ENCODE data around the gene SBF2.

The SBF2 gene

DNA sequence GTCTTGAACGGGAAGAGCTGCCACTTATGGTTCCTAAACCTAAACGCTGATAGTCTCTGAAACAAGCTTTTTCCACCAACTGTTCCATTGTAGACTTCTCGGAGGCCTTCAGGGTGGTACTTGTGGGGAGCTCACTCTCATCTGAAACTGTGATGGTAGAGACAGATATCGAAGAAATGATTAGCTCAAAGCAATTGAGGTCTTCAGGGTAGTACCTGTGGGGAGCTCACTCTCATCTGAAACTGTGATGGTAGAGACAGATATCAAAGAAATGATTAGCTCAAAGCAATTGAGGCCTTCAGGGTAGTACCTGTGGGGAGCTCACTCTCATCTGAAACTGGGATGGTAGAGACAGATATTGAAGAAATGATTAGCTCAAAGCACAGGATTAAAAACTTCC lies 454.5 kb downstream of the SBF2 start:
- DNase-seq: no peak

DNA sequence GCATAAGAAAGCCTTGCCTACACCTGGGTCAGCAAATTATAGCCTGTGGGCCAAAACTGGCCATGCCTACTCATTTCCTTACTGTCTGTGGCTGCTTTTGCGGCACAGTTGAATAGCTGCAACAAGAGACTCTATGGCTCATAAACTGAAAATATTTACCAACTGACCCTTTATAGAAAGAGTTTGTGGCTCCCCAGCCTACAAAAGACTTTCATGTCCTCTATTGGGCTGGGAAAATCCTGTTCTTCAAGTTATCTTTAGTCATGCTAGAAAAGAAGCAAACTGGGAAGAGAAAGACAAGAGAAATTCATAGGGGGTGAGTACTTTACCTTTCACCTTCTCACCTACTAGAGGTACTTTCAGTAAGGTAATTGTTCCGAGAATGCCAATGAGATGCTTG lies 455.1 kb downstream of the SBF2 start:
- no peak for DNase-seq

DNA sequence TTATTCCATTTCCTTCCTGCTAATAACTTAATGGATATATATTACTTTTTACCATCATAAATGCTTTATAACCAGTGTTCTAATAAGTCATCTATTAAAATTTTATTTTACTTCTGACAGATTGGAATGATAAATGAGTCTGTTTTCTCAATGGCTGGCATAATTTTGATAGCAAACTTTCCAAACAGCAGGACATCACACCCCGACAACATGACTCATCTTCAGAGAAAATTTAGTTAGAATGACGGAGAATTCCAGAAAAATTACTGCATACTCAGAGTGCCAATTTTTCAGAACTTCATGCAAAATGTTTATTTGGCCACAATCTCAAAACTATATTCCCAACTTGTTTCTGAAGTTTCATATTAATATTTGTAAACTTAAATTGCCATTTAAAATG lies 455.8 kb downstream of the SBF2 start:
- no peak for DNase-seq

DNA sequence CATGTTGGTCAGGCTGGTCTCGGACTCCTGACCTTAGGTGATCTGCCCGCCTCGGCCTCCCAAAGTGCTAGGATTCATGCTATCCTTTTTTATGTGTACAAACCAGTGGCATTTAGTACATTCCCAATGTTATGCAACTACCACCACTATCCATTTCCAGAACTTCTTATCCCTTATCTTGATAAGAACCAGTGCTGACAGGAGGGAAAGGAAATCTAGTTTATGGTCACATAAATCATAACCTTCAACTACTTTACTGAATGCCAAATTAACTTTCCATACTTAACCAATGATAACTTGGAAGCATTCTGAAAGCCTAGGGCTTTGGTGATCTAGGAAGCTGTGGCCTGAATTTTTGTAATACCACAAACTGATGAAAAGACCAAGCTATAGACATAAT lies 459.7 kb downstream of the SBF2 start:
- no peak for DNase-seq

DNA sequence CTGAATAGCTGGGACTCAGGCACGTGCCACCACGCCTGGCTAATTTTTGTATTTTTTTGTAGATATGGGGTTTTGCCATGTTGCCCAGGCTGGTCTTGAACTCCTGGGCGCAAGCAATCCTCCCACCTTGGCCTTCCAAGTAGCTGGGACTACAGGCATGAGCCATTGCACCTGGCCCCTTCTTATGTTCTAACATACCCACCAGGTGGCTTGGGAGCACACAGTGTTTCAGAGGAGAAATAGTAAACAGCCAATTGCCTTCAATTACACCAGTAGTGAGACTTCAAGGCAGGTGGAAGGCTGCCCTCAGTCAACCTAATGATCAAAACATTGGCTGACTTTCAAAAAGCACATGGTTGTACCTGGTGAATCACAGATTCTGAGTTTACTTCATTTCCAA lies 462.9 kb downstream of the SBF2 start:
- no peak for DNase-seq

DNA sequence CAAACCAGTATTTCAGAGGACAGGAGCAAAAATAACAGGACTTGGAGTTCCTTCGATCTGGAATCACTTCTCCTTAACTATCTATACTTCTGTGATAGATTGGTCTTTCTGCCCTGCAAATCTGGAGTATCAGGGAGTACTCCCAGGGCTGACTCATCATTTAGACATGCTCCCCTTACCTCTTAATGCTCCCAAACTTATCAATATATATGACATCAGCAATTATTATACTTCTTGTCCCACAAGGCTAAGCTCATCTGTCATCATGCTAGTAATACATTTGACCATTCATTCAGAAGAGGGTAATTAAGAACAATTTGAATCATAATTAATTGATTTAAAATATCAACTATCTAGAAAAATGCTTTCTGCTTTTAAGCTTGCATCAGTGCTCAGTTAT lies 466.3 kb downstream of the SBF2 start:
- DNase-seq: no peak

DNA sequence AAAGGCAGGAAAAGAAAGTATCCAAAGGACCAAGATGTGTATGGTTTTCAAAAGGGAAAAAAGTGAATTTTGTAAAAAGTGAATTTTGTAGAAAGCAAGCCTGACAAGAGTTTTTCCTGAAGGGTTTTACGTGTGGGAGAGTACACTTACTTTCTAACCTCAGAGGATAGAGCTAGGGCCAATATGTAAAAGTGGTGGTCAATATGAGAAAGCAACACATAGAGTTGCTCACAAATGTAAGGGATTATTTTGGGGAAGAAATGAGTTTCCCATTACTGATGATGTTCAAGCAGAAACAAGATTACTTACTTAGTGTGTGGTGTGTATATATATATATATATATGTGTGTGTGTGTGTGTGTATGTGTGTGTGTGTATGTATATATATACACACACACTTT lies 467.6 kb downstream of the SBF2 start:
- DNase-seq: no peak

DNA sequence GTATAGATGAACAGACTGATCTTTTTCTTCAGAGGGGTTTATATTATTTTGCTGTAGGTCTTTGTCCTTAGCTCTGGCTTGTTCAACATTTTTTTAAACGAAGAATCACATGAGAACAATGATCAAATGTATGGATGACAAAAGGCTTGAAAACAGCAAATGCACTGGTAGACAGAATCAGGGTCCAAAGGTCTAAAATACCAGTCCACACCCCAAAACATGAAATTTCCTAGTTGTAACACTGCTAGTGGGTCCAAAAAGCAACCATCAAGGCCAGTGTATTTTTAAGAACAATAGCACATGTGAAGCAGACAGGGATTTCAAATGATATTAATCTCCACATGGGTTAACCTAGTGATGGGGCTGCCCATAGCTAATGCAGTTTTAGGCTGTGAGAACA lies 468.1 kb downstream of the SBF2 start:
- DNase-seq: no peak

DNA sequence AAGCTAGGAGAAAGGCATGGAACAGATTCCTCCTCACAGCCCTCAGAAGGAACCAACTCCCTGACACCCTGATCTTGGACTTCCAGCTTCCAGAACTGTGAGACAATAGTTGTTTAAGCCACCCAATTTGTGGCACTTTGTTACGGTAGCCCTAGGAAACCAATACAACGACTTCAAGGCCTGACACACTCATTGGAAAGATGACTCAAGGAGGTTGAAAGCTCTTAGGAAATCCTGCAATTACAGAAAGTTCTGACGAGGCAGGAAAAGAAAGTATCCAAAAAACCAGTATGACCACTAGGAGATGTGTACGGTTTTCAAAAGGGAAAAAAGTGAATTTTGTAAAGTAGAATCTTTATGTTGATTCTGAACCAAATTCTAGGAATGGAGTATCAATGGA lies 468.7 kb downstream of the SBF2 start:
- DNase-seq: no peak

DNA sequence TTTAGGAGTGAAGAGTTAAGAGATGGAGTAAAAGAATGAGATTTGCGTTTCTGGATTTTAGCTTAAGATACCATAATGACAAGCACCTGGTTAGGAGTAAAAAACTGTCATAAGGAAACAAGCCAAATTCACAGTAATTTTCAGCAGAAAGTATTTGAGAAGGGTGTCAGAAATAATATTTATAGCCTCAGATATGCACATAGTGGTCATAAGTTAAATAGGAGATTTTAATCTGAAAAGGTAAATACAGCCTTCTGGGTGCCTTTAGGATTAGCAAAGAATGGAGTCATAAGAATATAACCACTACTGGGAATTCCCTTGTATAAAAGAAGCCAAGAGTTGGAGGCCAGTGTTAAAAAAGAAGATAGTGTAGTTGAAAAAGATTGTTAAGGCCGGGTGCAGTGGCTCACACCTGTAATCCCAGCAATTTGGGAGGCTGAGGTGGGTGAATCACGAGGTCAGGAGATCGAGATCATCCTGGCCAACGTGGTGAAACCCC lies 470.1 kb downstream of the SBF2 start:
- no peak for DNase-seq

DNA sequence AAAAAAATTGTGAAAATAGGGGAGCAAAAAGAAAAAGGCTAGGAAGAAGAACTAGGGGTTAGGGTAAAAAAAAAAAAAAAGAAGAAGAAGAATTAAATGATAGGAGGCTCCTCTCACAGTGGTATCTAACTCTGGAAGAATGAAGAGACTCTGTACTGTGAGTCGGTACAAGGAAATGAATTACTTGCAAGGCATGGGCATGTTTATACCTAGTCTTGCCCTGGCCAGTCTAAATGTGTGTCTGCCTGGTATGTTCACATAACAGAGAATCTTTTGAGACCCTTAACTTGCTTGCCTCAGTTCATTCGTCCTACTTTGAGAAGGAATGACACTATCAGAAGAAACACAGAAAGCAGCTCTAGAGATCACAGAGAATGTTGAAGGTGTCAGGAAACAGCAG lies 470.6 kb downstream of the SBF2 start:
- no peak for DNase-seq

DNA sequence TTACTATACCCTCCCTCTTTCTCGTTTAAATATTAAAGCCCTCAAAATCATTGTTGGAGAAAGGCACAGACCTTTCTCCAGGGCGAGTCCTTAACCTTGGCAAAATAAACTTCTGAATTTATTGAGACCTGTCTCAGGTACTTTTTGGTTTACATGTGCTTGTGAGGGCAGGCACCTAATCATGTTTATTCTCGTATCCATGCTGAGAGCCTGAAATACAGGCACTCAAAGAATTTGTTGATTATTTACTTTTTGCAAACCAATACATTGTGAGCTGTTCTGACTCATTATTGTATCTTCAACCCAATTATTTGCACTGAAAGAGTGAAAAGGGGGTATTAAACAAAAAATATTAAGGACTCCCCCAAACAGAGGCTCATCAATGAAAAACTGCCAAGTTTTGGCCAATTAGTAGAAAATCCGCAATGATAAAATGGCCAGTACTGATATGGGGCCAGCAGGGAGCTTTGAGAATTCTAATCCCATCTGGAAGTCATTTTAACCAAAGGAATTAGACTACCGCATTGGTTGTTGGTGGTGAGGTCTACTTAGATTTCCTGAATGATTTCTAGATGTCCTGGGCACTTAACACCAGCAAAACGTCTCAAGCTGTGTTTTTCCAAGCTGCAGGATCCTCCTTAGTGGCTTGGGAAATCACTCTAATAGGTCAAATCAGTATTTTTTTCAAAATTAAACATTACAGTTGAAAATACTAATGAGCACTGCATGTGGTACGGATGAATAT lies 472.8 kb downstream of the SBF2 start:
- DNase-seq: no peak

DNA sequence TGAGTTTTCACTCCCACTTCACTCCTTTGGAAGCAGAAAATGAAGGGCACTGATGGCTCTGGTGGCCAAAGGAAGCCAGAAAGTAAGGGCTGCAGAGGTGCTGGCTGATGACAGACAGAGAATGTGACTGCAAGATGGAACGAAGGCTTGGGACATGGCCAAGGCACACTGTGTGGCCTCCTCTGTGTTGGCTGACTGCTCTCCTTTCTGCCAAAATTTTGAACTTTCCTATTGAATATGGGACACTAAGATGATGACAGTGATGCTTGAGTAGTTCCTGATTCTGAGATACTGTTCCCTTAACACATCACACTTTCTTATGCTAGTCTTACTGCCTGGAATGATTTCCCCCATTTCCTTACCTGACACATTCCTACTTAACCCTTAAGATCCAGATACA lies 473.8 kb downstream of the SBF2 start:
- no peak for DNase-seq

DNA sequence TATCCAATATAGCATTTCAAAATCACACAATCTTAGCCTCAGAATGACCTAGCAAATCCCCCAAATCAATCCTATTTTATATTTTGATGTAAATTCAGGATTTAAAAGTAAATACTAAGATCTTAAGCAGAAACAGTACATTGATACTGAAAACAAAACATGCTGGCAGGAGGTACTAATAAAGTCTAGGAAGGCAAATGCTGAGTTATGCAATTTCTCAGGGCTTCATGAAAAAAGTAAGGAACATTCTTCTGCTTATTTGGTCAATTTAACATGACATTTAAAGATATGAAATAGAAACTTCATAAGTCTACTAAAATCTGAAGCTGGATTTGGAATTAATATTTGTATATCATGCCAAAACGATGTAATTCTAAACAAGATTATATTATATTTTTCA lies 476.8 kb downstream of the SBF2 start:
- DNase-seq: no peak

DNA sequence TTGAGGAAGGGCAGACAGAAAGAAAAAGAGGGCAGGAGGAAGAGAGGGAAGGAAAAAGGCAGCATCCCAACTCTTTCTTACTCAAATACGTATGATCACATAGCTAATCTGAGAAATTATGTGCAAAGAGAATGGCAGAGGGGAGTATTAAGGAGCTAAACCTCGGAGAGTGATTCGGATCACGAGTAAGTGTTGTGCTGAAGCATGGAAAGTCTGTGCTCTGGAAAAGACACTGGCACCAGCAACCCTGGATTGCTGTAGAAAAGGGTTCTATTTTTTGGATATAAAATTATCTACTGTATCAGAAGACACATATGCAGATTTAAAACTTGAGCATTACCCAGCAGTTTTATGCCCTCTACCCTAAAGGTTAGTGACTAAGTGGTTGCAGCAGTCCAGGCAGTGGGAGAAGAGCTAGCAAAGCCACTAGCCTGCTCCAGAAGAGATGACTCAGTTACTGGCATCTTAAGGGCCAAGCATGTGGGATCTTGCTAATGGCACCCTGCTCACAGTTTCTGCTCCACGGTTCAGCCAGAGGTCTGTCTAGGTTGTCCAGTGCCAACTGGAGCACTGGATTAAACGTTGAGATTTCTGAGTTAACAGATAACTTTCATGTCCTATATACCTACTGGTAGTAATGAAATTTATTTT lies 478.4 kb downstream of the SBF2 start:
- no peak for DNase-seq

DNA sequence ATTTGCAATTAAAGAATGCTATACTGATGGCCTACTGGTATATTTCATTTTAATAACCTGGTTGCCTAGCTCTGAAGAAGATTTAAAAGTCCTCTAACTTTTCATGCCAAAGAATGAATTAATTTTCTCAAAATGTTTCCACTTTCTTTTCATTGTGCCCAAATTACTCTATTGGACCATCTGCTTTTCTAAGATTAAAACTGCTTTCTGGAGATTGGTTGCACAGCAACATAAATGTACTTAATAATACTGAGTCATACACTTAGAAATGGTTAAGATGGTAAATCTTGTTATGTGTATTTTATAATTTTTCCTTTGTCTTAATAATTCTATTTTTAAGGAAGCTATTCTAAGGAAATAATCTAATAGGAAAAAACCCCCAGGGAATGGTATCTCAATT lies 479.9 kb downstream of the SBF2 start:
- no peak for DNase-seq

DNA sequence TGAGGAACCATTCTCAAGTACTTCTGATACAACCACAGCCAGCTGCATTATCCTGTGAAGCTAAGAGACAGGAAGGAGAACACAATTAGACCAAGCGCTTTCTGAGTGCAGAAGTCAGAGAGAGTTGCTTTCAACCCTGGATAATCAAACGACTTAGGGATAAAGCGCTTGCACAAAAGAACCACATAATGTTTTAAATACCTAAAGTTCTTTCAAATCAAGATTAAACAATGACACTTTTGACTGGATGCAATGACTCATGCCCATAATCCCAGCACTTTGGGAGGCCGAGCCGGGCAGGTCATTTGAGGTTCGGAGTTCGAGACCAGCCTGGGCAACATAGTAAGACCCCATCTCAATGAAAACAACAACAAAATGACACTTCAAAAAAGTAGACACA lies 485.1 kb downstream of the SBF2 start:
- no peak for DNase-seq

DNA sequence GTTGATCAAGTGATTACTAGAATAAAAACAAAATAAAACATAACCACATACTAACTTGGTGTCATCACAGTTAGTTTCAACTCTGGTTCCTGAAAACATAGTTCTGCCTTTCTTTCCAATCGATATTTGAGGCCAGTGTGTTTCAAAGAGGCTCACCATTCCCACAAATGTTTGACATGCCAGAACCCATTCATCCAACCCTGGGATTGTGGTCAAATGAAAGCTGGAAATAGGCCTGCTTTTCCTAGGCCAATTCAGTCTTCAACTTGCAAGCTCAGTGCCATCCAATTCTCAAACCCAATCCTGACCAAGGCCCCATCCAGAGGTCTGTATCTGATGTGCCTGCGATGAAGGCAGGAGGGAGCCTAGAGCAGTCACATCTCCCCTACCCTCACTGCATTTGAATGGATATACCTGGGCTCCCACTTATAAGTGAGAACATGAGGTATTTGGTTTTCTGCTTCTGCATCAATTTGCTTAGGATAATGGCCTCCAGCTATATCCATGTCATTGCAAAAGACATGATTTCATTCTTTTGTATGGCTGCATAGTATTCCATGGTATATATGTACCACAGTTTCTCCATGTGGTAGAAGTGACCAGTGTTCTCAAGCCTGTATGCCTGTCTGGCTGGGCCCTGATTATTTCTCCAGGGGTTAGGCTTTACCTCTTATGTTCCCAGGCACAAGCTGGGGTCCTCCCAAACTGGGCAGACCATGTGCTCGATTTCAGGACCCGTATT lies 486.9 kb downstream of the SBF2 start:
- DNase-seq: no peak

DNA sequence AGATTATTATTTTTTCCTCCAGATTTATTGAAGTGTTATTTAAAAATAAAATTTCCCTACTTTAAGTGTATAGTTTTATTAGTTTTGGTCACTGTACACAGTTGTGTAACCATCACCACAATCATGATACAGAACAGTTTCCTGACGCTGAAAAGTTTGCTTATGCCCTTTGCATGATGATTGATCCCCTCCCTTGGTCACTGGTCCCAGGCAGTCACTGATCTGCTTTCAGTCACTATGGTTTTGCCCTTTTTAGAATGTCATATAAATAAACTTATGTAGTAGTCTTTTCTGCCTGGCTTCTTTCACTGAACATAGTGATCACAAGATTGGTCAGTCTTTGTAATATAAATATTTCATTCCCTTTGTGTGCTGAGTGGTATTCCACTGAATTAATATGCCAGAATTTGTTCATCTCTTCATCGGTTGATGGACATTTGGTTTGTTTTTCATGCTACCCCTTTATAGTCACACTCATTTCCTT lies 489.6 kb downstream of the SBF2 start:
- DNase-seq: no peak

DNA sequence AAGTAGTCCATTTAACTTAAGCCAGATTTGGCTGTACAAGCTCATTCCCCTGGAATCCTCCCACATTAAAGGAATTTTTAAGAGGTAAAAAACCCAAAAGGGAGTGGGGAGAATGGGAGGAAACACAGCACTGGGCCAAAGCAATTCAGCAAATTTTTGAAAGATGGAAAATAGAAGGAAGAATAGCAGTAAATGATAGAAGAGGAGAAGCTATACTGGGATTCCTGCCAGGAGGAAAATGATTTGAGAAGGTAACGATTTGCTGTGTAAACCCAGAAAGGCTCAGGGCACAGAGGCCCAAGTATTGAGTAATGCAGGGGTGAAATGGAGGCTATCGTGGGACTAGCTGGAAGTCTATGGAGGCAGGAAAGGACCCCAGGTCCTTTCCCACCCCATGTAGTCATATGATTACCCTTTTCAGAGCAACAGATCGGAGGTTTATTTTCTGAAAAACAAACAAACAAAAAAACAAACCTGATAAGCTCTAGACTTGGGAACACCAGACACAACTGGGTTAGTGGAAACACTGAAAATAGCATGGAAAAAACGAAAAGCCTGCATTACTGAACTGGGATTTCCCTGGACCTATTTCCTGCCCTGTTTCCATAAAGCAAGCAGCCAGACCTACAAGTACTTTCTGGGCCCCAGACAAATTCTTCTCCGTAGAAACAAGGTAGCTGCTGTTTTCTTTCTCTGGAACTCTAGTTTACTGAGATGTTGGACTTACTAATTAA lies 490.2 kb downstream of the SBF2 start:
- no peak for DNase-seq

DNA sequence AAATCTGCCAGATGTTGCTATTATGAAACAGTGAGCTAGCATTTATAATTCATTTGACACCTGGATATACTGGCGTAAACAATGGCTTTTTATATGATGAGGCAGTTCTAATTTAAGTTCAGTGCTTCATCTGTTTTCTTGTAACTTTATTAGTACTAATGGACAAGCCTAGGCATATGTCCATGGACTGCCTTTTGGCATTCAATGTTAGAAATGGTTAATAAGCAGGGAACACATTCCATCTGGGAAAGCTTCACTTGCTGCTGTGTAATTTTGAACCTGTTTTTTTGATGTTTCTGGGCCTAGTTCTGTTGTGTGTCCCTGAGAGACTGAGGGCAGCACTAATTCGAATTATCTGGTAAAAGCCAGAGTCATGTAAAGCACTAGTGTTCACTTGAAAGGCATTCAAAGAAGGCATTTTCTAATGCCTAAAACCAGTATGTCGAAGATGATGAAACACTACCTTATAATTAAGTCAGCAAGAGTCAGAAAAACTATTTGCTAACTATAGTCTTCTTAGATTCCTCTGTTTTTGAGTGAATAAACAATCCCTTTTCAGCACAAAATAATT lies 491.6 kb downstream of the SBF2 start:
- no peak for DNase-seq

DNA sequence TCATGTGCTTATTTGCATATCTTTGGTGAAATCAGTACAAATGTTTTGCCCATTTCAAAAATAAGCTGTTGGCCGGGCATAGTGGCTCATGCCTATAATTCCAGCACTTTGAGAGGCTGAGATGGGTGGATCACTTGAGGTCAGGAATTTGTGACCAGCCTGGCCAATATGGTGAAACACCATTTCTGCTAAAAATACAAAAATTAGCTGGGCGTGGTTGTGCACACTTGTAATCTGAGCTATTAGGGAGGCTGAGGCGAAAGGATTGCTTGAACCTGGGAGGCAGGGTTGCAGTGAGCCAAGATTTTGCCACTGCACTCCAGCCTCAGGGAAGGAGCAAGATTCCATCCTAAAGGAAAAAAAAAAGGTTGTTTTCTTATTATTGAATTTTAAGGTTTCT lies 494.1 kb downstream of the SBF2 start:
- DNase-seq: no peak

DNA sequence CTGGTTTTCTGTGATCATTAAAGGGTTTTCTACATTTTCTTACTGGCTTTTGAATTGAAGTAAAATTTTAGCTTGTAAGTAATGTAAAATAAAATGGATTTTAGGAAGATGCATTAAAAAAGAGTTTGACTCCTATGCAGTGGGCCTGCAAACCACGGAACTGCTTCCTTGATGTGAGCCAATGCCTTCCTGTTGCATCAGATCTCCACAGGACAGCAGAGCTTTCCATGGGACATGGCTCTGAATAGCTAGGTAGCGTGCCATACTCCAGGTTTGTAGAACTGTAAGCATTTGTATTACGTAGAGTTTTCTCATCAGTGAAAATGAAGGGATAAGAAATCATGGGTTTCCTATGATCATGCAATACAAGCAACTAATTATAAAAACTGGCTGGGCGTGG lies 496.7 kb downstream of the SBF2 start:
- no peak for DNase-seq
